ENCODE measurements around the gene OPHN1.

- TF ChIP-seq REST (IDR thresholded peaks at IDR 0.05; ENCODE audit: insufficient read depth in 1 of 2, low read depth in 2 of 2, low read length in 2 of 2) (no peak), FOXP2 (optimal IDR thresholded peaks at IDR 0.05; ENCODE audit: borderline replicate concordance, extremely low read depth, extremely low read length, insufficient read depth) (no peak)
Measured at GRCh38 chrX:68304602-68305001, 128.7 kb downstream of the OPHN1 start.
